Effector memory CD4-positive, alpha-beta T cell (primary cell): ENCODE measurements around the gene ARID3A.

ENCODE experiments used
- DNase-seq, 3 donors: peaks; one replicate each; pipeline ENCODE4 v3.0.0-alpha.2; 2020
- H3K27ac ChIP-seq: 2 replicates; pipeline ENCODE4 v1.7.0; 2013; ENCODE audit warnings: mild to moderate bottlenecking, low read length, moderate library complexity; ENCODE audit not compliant: insufficient read depth, poor library complexity, severe bottlenecking
- H3K27me3 ChIP-seq: replicated peaks from 2 replicates; pipeline ENCODE4 v1.7.0; 2013; ENCODE audit warnings: mild to moderate bottlenecking, low read length; ENCODE audit not compliant: insufficient read depth, control insufficient read depth, poor library complexity, severe bottlenecking
- H3K36me3 ChIP-seq: 2 replicates; pipeline ENCODE4 v1.7.0; 2013; ENCODE audit warnings: mild to moderate bottlenecking, low read length, moderate library complexity; ENCODE audit not compliant: control insufficient read depth, insufficient read depth
- H3K4me1 ChIP-seq: 2 replicates; pipeline ENCODE4 v1.7.0; 2013; ENCODE audit warnings: low read length, mild to moderate bottlenecking; ENCODE audit not compliant: control insufficient read depth, insufficient read depth, poor library complexity, severe bottlenecking
- H3K4me3 ChIP-seq: 2 replicates; pipeline ENCODE4 v1.7.0; 2013; ENCODE audit warnings: low read length, low read depth, mild to moderate bottlenecking; ENCODE audit not compliant: insufficient read depth, poor library complexity, severe bottlenecking
- H3K9me3 ChIP-seq: 2 replicates; pipeline ENCODE4 v1.7.0; 2013; ENCODE audit warnings: mild to moderate bottlenecking, low read length, moderate library complexity; ENCODE audit not compliant: control insufficient read depth

ARID3A gene

GRCh38 chr19:939922-940321 lies 14.1 kb downstream of the ARID3A start:
- Histone ChIP-seq H3K4me3 (peak overlapping the region; percentile 16), H3K9me3 (no peaks in the 10 kb centered on the region), H3K27me3 (no peaks in the 10 kb centered on the region), H3K36me3 (no peaks in the 10 kb centered on the region), H3K27ac (no peak overlapping the region), H3K4me1 (peaks cover 12% of the 10 kb centered on the region)
- DNase-seq = no peak

- H3K27me3 ChIP-seq = no peaks in the 10 kb centered on the region
- H3K27ac ChIP-seq = peak overlapping the region; percentile 53
- H3K4me3 ChIP-seq = peak overlapping the region; percentile 43
- H3K4me1 ChIP-seq = peaks cover 12% of the 10 kb centered on the region
- no peaks in the 10 kb centered on the region for H3K36me3 ChIP-seq
- DNase-seq = peak; percentile 72 to 81 (median 74)
- H3K9me3 ChIP-seq = no peaks in the 10 kb centered on the region
Observed at GRCh38 chr19:940591-941291, 14.9 kb downstream of the ARID3A start.

- H3K9me3 ChIP-seq = no peaks in the 10 kb centered on the region
- H3K4me3 ChIP-seq = peak overlapping the region; percentile 43
- no peak for DNase-seq
- H3K4me1 ChIP-seq = peaks cover 12% of the 10 kb centered on the region
- H3K36me3 ChIP-seq = no peaks in the 10 kb centered on the region
- no peaks in the 10 kb centered on the region for H3K27me3 ChIP-seq
- H3K27ac ChIP-seq = no peak overlapping the region
Observed at GRCh38 chr19:941292-942132, 15.7 kb downstream of the ARID3A start.

- DNase-seq = no peak
- H3K27ac ChIP-seq = no peak overlapping the region
Observed at GRCh38 chr19:942133-942645, 16.4 kb downstream of the ARID3A start.

DNA sequence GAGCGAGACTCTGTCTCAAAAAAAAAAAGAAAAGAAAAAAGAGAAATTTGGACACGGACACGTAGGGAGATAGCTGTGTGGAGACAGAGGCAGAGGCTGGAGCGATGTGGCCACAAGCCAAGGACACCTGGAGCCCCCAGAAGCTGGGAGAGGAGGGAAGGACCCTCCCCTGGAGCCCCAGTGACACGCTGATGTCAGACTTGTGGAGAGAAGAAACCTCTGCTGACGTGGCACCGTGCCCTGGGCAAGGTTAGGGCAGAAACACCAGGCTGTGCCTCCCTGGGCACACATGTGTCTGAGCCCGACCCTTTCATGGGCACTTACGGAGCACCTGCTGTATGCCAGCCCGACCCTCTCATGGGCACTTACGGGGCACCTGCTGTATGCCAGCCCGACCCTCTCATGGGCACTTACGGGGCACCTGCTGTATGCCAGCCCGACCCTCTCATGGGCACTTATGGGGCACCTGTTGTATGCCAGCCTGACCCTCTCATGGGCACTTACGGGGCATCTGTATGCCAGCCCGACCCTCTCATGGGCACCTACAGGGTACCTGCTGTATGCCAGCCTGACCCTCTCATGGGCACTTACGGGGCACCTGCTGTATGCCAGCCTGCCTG lies 17.8 kb downstream of the ARID3A start:
- DNase-seq = no peak
- Histone ChIP-seq H3K9me3 (no peaks in the 10 kb centered on the region), H3K36me3 (no peaks in the 10 kb centered on the region)

More at GRCh38 chr19:942133-942645, 16.4 kb downstream of the ARID3A start:
- H3K27me3 ChIP-seq = no peaks in the 10 kb centered on the region
- no peaks in the 10 kb centered on the region for H3K9me3 ChIP-seq
- H3K36me3 ChIP-seq = no peaks in the 10 kb centered on the region
- H3K4me1 ChIP-seq = peaks cover 12% of the 10 kb centered on the region
- H3K4me3 ChIP-seq = no peak overlapping the region

GRCh38 chr19:944171-944567 lies 18.3 kb downstream of the ARID3A start:
- Histone ChIP-seq H3K27ac (no peak overlapping the region), H3K4me1 (peaks cover 12% of the 10 kb centered on the region), H3K27me3 (no peaks in the 10 kb centered on the region), H3K9me3 (no peaks in the 10 kb centered on the region), H3K4me3 (no peak overlapping the region), H3K36me3 (no peaks in the 10 kb centered on the region)
- DNase-seq = no peak

More for the DNA sequence above, 17.8 kb downstream of the ARID3A start:
- Histone ChIP-seq H3K4me1 (peaks cover 12% of the 10 kb centered on the region), H3K27me3 (no peaks in the 10 kb centered on the region), H3K27ac (no peak overlapping the region), H3K4me3 (no peak overlapping the region)

- no peak overlapping the region for H3K27ac ChIP-seq
- no peaks in the 10 kb centered on the region for H3K36me3 ChIP-seq
- DNase-seq = no peak
- H3K27me3 ChIP-seq = no peaks in the 10 kb centered on the region
- no peak overlapping the region for H3K4me3 ChIP-seq
- no peaks in the 10 kb centered on the region for H3K9me3 ChIP-seq
- H3K4me1 ChIP-seq = peaks cover 12% of the 10 kb centered on the region
Observed at GRCh38 chr19:944663-945241, 18.9 kb downstream of the ARID3A start.

GRCh38 chr19:945401-946252 lies 19.8 kb downstream of the ARID3A start:
- Histone ChIP-seq H3K27me3 (no peaks in the 10 kb centered on the region), H3K4me1 (peaks cover 7% of the 10 kb centered on the region), H3K4me3 (no peak overlapping the region), H3K9me3 (no peaks in the 10 kb centered on the region), H3K36me3 (no peaks in the 10 kb centered on the region), H3K27ac (no peak overlapping the region)
- DNase-seq = no peak

DNA sequence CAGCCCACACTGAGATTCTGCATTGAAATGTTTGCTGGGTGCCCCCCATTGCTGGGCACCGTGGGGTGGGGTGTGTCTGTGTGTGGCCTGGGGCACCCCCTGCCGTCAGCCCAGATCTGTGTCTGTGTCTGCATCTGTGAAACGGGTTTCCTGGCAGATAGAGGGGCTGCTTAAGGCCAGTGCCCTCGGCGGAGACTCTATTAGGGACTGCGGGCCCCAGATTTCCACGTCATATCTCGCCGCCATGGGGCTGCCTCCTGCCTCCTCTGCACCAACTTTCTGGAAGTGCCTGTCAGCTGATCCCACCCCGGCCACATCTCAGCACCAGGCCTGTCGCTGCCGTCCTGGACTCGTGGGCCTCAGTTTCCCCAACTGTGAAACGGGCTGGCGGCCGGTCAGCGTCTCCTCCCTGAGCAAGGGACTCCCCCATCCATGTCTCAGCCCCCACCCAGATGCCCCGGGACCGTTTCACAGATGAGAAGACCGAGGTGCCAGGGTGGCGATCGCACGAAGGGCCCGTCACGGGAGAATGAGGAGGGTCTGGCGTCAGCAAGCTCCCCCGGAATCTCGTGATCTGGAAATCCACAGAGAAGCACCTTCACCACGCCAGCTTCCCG lies 21.4 kb downstream of the ARID3A start:
- Histone ChIP-seq H3K27me3 (no peaks in the 10 kb centered on the region), H3K4me3 (no peak overlapping the region), H3K36me3 (no peaks in the 10 kb centered on the region), H3K27ac (no peak overlapping the region), H3K4me1 (no peaks in the 10 kb centered on the region), H3K9me3 (no peaks in the 10 kb centered on the region)
- no peak for DNase-seq
